Large intestine (tissue), 3 donors: Measurements from ENCODE around the gene CYP4F2. TPM values are rescaled to one million over a fixed set of nuclear protein-coding genes. Genes with fewer than 3 reads are reported as not detected.
"Not testable (repeated sequence)": the region's sequence is repeated elsewhere in the genome, so short reads cannot be mapped to it uniquely, and the experiment has no call there.

Source experiments
- DNase-seq, 2 donors: peaks; one replicate each; pipeline versions ENCODE4 v3.0.0 to v3.0.0-alpha.2; 2013
- H3K27ac ChIP-seq: one replicate; pipeline ENCODE4 v1.5.1; 2013; ENCODE audit warnings: low read length
- H3K27me3 ChIP-seq: 2 replicates; pipeline ENCODE4 v1.6.1; 2013; ENCODE audit warnings: low read length; ENCODE audit not compliant: control insufficient read depth, insufficient read depth
- H3K36me3 ChIP-seq: 2 replicates; pipeline ENCODE4 v1.6.1; 2013; ENCODE audit warnings: low read length; ENCODE audit not compliant: control insufficient read depth, insufficient read depth
- H3K4me1 ChIP-seq: one replicate; pipeline ENCODE4 v1.6.1; 2013; ENCODE audit warnings: low read length; ENCODE audit not compliant: control insufficient read depth, insufficient read depth
- H3K4me3 ChIP-seq: one replicate; pipeline ENCODE4 v1.5.1; 2013; ENCODE audit warnings: low read length
- H3K9me3 ChIP-seq: one replicate; pipeline ENCODE4 v1.6.1; 2013; ENCODE audit warnings: mild to moderate bottlenecking, low read depth, low read length, moderate library complexity; ENCODE audit not compliant: control insufficient read depth
- WGBS: methylation state at CpG from one replicate; pipeline ENCODE4 v1.1.5; 2013; ENCODE audit warnings: low lambda C conversion rate; ENCODE audit not compliant: insufficient coverage; 5-methylcytosine and 5-hydroxymethylcytosine counted together
- polyA plus RNA-seq: library from polyadenylated mRNA; unstranded; fragments of 120-200 nt; gene quantifications from one replicate; pipeline ENCODE4 v1.2.1, GENCODE V29; 2013

CYP4F2 gene
- polyA plus RNA-seq, 1 donor: 1.6 TPM

DNA sequence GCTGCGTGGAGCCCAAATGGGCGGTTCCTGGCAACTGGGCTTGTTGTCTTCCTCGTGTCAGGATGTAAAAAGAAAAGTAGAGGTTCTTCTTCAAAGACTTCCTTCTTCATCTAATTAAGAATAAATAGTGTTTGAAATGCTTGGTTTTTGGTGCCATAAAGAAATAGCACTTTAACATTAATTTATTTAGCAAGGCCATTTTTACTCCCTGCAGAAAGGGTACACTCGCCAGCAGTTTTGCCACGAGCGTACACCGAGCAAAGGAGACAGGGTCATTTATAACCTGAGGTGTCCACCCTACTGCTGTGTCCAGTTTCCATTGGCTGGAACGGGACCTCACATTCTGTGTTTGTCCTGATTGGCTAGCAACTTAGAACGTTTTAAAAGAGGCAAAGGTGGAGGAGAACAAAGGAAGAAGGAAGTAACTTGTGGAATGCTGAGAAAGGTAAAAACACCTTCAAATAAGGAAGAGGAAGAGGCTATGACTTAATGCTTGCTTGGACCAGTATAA, 60.6 kb downstream of the CYP4F2 start:
- Histone ChIP-seq H3K4me1 (peaks cover 3% of the 10 kb centered on the region), H3K36me3 (no peaks in the 10 kb centered on the region), H3K27me3 (peaks cover under 1% of the 10 kb centered on the region), H3K27ac (peak overlapping the region; percentile 96), H3K9me3 (no peaks in the 10 kb centered on the region), H3K4me3 (peak overlapping the region; percentile 90)
- DNase-seq: no peak
- WGBS: 0% methylated on average over 1 of the region's 9 CpGs

DNA sequence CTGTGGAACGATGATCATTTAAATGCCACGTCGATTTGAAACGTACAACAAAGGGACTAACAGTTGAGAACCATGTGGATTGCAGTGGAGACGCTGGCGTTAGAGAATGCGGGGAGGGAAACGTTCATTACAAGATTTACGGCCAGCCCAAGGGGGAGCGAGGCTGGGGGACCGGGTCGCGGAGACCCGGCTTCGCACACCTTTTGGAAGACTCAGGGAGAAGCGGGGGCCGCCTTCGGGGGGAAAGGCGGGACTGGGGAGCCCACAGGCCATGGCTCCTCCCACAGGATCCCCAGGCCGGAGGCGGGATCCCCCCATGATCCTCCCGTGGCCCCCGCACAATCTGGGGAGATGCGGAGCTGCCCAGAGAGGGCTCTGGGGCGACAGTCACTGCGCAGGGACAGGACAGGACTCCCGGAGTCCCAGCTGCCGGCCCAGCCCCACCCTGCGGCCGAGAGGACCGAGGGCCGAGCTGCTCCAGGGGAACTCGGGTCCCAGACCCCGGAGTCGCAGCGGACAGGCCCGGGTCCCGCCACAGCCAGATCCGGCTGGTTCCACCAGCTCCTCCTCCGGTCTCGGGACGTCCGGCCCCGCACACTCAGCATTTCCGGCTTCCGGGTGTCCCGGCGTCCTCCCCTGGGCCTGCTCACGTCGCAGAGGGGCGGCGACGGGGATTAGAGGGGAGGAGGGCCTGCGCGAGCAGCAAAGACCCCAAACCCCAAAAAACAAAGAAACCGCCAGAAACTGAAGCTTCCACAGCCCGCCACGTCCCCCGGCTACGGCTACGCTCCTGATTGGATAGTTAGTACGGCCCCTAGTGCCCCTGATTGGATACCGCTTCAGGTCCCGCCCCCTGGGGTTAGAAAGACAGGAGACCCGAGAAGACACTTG, 61.3 kb downstream of the CYP4F2 start:
- H3K4me1 ChIP-seq: peaks cover 3% of the 10 kb centered on the region
- DNase-seq: peak; percentile 94 to 98
- peak overlapping the region; percentile 90 for H3K4me3 ChIP-seq
- no peaks in the 10 kb centered on the region for H3K27me3 ChIP-seq
- no peaks in the 10 kb centered on the region for H3K9me3 ChIP-seq
- WGBS: 0% methylated on average over 1 of the region's 65 CpGs
- H3K36me3 ChIP-seq: no peaks in the 10 kb centered on the region
- peak overlapping the region; percentile 96 for H3K27ac ChIP-seq

DNA sequence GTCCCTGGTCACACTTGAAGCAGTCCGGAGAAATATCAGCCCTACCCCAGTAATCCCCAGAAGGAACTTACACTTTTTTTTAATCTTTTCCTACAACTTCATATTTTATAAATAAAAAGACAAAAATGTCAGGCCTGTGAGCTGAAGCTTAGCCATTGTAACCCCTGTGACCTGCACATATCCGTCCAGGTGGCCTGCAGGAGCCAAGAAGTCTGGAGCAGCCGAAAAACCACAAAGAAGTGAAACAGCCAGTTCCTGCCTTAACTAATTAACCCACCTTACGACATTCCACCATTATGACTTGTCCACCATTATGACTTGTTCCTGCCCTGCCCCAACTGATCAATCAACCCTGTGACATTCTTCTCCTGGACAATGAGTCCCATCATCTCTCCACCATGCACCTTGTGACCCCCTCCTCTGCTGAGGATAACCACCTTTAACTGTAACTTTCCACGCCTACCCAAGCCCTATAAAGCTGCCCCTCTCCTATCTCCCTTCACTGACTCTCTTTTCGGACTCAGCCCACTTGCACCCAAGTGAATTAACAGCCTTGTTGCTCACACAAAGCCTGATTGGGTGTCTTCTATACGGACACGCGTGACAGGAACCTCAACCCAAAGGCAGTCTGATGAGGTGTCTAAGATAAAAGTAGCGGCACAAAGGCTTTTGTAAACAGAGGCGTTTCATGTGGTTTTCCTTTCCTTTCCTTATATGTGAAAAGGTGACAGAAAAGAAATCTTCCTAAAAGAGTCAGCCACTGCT, 62.1 kb downstream of the CYP4F2 start:
- peak overlapping the region; percentile 90 for H3K4me3 ChIP-seq
- H3K27me3 ChIP-seq, H3K9me3 ChIP-seq, H3K36me3 ChIP-seq, H3K4me1 ChIP-seq: not testable (repeated sequence)
- DNase-seq: peak; percentile 15 to 67
- WGBS: 92% methylated on average over 2 of the region's 11 CpGs
- peak overlapping the region; percentile 96 for H3K27ac ChIP-seq

DNA sequence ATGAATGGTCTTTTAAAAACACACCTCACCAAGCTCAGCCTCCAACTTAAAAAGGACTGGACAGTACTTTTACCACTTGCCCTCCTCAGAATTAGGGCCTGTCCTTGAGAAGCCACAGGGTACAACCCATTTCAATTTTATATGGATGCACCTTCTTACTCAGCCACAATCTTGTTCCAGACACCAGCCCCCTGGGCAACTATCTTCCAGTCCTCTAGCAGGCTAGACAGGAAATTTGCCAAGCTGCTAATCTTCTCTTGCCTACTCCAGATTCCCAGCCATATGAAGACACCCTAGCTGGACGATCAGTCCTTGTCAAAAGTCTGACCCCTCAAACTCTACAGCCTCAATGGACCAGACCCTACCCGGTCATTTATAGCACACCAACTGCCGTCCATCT, 63.6 kb downstream of the CYP4F2 start:
- H3K27me3 ChIP-seq, H3K4me1 ChIP-seq, H3K4me3 ChIP-seq, H3K9me3 ChIP-seq, DNase-seq, H3K27ac ChIP-seq, H3K36me3 ChIP-seq: not testable (repeated sequence)
- no CpG with 5 or more reads among the region's 3 CpGs for WGBS

DNA sequence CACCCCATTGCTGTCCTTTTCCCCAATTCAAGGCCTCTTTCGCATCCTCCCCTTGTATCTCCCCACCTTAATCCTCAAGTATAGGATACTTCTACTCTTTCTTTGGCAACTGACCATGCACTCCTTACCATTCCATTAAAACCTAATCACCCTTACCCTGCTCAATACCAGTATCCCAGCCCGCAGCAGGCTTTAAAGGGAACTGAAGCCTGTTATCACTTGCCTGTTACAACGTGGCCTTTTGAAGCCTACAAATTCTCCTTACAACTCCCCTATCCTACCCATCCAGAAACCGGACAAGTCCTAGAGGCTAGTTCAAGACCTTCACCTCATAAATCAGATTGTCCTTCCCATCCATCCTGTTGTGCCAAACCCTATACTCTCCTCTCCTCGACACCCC, 66.2 kb downstream of the CYP4F2 start:
- H3K4me1 ChIP-seq: peaks cover 3% of the 10 kb centered on the region
- H3K27me3 ChIP-seq: peaks cover 2% of the 10 kb centered on the region
- H3K4me3 ChIP-seq: no peak overlapping the region
- H3K36me3 ChIP-seq: no peaks in the 10 kb centered on the region
- no peak for DNase-seq
- 80% methylated on average over 1 of the region's 5 CpGs for WGBS
- H3K27ac ChIP-seq: no peak overlapping the region
- H3K9me3 ChIP-seq: no peaks in the 10 kb centered on the region

DNA sequence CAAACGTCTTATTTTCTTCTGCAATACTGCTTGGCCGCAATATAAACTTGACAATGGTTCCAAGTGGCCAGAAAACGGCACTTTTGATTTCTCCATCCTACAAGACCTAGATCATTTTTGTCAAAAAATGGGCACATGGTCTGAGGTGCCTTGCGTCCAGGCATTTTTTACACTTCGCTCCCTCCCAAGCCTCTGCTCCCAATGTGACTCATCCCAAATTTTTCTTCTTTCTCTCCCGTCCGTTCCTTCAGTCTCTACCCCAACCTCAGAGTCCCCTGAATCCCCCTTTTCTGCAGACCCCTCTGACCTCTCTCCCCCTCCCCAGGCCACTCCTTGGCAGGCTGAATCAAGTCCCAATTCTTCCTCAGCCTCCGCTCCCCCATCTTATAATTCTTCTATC, 68.1 kb downstream of the CYP4F2 start:
- Histone ChIP-seq H3K9me3 (no peaks in the 10 kb centered on the region), H3K27ac (no peak overlapping the region), H3K36me3 (no peaks in the 10 kb centered on the region), H3K27me3 (peaks cover 2% of the 10 kb centered on the region), H3K4me3 (no peak overlapping the region), H3K4me1 (no peaks in the 10 kb centered on the region)
- 96% methylated on average over 4 of the region's 8 CpGs for WGBS
- DNase-seq: no peak

DNA sequence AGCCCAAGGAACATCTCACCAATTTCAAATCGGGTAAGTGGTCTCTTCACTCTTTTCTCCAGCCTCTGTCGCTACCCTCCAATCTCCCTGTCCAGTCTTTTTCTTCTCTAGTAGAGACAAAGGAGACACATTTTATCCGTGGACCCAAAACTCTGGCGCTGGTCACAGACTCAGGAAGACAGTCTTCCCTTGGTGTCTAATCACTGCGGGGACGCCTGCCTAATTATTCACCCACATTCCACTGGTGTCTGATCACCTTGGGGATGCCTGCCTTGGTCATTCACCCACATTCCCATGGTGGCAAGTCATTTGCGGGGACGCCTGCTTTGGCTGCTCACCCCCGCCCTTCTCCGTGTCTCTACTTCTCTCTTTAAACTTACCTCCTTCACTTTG, 68.6 kb downstream of the CYP4F2 start:
- Histone ChIP-seq H3K27me3 (peaks cover 2% of the 10 kb centered on the region), H3K4me1 (no peaks in the 10 kb centered on the region), H3K9me3 (no peaks in the 10 kb centered on the region), H3K4me3 (no peak overlapping the region), H3K27ac (no peak overlapping the region), H3K36me3 (no peaks in the 10 kb centered on the region)
- WGBS: 95% methylated on average over 2 of the region's 10 CpGs
- no peak for DNase-seq

DNA sequence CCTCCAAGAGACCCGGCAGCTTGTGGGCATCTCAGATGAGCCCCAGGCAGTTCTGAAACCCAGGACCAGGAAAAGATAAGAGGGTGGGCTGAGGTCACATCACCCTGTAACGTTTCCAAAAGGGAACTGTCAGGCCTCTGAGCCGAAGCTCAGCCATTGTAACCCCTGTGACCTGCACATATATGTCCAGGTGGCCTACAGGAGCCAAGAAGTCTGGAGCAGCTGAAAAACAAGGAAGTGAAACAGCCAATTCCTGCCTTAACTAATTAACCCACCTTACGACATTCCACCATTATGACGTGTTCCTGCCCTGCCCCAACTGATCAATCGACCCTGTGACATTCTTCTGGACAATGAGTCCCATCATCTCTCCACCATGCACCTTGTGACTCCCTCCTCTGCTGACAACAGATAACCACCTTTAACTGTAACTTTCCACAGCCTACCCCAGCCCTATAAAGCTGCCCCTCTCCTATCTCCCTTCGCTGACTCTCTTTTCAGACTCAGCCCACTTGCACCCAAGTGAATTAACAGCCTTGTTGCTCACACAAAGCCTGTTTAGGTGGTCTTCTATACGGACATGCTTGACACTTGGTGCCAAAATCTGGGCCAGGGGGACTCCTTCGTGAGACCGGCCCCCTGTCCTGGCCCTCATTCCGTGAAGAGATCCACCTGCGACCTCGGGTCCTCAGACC, 69.1 kb downstream of the CYP4F2 start:
- WGBS: no CpG with 5 or more reads among the region's 13 CpGs
- not testable (repeated sequence) for H3K4me3 ChIP-seq, H3K27ac ChIP-seq, H3K9me3 ChIP-seq, H3K4me1 ChIP-seq, H3K36me3 ChIP-seq, H3K27me3 ChIP-seq
- peak; percentile 12 to 44 for DNase-seq

DNA sequence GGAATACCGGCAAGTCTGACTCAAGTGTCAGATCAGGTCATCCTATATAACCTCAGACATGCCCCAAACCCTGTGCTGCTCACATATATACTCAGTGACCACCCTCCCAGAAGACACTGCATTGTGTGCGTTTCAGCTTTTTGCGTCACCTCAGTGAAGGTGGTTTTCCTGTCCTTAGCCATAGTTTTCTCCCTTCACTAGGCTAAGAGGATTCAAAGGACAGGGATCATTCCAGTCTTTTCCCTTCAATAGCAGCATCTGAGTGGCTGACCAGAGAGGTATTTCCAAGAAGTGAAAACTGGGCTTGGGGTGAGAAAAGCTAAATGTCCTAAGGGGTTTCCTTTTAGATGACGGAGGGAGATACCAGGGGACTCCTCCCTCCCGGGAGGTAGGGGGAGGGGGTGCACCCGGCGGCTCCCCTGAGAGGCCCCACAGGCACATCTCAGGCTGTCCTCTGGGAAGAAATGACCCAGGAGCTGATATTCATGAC, 69.7 kb downstream of the CYP4F2 start:
- WGBS: 83% methylated on average over 2 of the region's 7 CpGs
- Histone ChIP-seq H3K27me3 (peaks cover 2% of the 10 kb centered on the region), H3K27ac (no peak overlapping the region), H3K36me3 (no peaks in the 10 kb centered on the region), H3K9me3 (no peaks in the 10 kb centered on the region), H3K4me3 (no peak overlapping the region), H3K4me1 (no peaks in the 10 kb centered on the region)
- DNase-seq: no peak
